Heart right ventricle (tissue), 16 donors: ENCODE data around the gene NDUFA3. TPM values are rescaled to one million over a fixed set of nuclear protein-coding genes. Genes with fewer than 3 reads are reported as not detected.

Experiments
- ATAC-seq, 8 donors: fragments of 200-7000 bp; cut with Tn5 transposase; one replicate each; pipeline ENCODE4 v1.9.1; 2020; ENCODE audit warnings: mild to moderate bottlenecking in 8 of 8, moderate library complexity in 8 of 8, moderate number of reproducible peaks in 1 of 8
- DNase-seq, 2 donors: peaks; one replicate each; pipeline ENCODE4 v3.0.0-alpha.2; 2020
- H3K27ac ChIP-seq, 10 donors: fragments of 200-600 bp; sonication (generic) in 2 of 10; one replicate each; pipeline versions ENCODE4 v1.5.0 to v1.8.0; 2020 to 2022; ENCODE audit warnings: mild to moderate bottlenecking in 3 of 10
- H3K27me3 ChIP-seq, 7 donors: fragments of 200-600 bp; one replicate each; pipeline ENCODE4 v1.8.0; 2021 to 2022; ENCODE audit warnings: mild to moderate bottlenecking in 2 of 7
- H3K36me3 ChIP-seq, 9 donors: fragments of 200-600 bp; sonication (generic) in 1 of 9; one replicate each; pipeline versions ENCODE4 v1.5.0 to v1.8.0; 2020 to 2022; ENCODE audit warnings: mild to moderate bottlenecking in 2 of 9
- H3K4me1 ChIP-seq, 9 donors: fragments of 200-600 bp; sonication (generic) in 1 of 9; one replicate each; pipeline versions ENCODE4 v1.5.0 to v1.8.0; 2020 to 2022; ENCODE audit warnings: mild to moderate bottlenecking in 4 of 9
- H3K4me3 ChIP-seq, 10 donors: fragments of 200-600 bp; sonication (generic) in 2 of 10; one replicate each; pipeline versions ENCODE4 v1.5.0 to v1.8.0; 2020 to 2022; ENCODE audit warnings: mild to moderate bottlenecking in 7 of 10, moderate library complexity in 2 of 10
- H3K9me3 ChIP-seq, 11 donors: fragments of 200-600 bp in 10 of 11; sonication (generic) in 2 of 11; one replicate each; pipeline versions ENCODE4 v1.5.0 to v1.8.0; 2013 to 2022; ENCODE audit warnings: mild to moderate bottlenecking in 2 of 11, control low read depth in 1 of 11, moderate library complexity in 1 of 11
- CTCF ChIP-seq, 9 donors: fragments of 200-600 bp; sonication (generic) in 2 of 9; IDR thresholded peaks; one replicate each; pipeline versions ENCODE4 v1.5.0 to v1.8.0; 2021 to 2022; ENCODE audit warnings: antibody characterized with exemption in 9 of 9, mild to moderate bottlenecking in 5 of 9, moderate library complexity in 1 of 9
- WGBS, 2 donors: extraction: QIAGEN DNeasy Blood & Tissue Kit; methylation state at CpG; one replicate each; pipeline ENCODE4 v1.1.7; 2013; ENCODE audit warnings: inconsistent platforms in 1 of 2; 5-methylcytosine and 5-hydroxymethylcytosine counted together
- intact Hi-C, 10 donors: fragments of 100-400 bp; cut with DNase I; formaldehyde crosslinking; loops; one replicate each; pipeline versions ENCODE4 v1.11.1 to v1.14.2; 2022
- polyA plus RNA-seq, 2 donors: library from polyadenylated mRNA; stranded (reverse); fragments of 200-250 nt; gene quantifications; one replicate each; pipeline ENCODE4 v1.2.3, GENCODE V29; 2013
- total RNA-seq, 10 donors: library from RNA; stranded (reverse); fragmentation: NEBNext Ultra II Directional in 3 of 10; extraction: Animal tissue kit (Norgen Biotek cat#: 25700) in 3 of 10; gene quantifications; one replicate each; pipeline versions ENCODE4 v1.2.1 to v1.2.4, GENCODE V29; 2021 to 2023
- donor health status: Arrhythmogenic right ventricular cardiomyopathy.
- donor health status: ischemic (EF 13 %, LVEDD 7.1; RV severe dilation, severe dysfunction).
- donor health status: healthy with polysubstance abuse.
- donor health status: DM: no; HTN: yes; CAD: no.
- donor health status: DM: no; HTN: no; CAD: no.
- donor health status: ischemic (EF 25% LVEDD 6.9; RV normal size, moderate dysfunction).
- donor health status: ischemic (EF 25% LVEDD 5.7; RV mildly dilated, moderate dysfunction).
- donor health status: healthy.
- donor health status: DM: yes; HTN: yes; CAD: no.
- donor health status: Ischemic cardiomyopathy.
- donor health status: ischemic (EF 35%, LVEDD 5.7; RV mildly dilated, moderate dysfunction).
- donor health status: nonischemic (EF 11% LVEDD 7.7; RV severe dilation, severe dysfunction).
- donor health status: DM: yes; HTN: yes; CAD: no.
- donor health status: PGD.
- donor health status: ischemic (EF 29% LVEDD 5.4; RV normal size, mild dysfunction).
- donor health status: nonischemic (EF 23%, LVEDD 6.1; RV moderate dilation, normal function).

The NDUFA3 gene
- total and polyA plus RNA-seq, 12 donors, result 239 to 3,395 (median 360) TPM

DNA sequence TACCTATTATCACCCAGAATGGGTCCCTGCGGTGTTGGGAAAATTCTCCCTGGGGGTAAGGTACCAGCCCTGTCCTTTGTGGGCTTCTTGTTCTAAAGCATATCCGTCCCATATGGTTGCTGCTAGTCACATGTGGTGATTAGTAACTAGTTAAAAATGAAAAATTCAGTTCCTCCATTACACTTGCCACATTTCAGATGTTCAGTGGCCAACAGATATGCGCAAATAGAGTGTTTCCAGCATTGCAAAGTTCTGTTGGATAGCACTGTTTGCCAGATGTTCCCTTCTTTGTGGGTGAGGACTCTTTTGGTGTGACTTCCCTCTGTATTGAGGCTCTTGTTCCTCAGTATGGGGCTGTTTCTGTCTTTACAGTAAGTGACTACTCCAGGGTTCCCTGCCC, 38.7 kb downstream of the NDUFA3 start:
- Histone ChIP-seq H3K4me1 (peaks cover 13 to 44% (median 34%) of the 10 kb centered on the region in 9 donors), H3K9me3 (no peaks in the 10 kb centered on the region), H3K27me3 (no peaks in the 10 kb centered on the region), H3K36me3 (peaks cover 9 to 63% (median 40%) of the 10 kb centered on the region in 9 donors), H3K27ac (no peak overlapping the region), H3K4me3 (no peak overlapping the region)
- TF ChIP-seq CTCF (IDR thresholded peaks at IDR 0.05), result no peak
- DNase-seq, result no peak
- no peak for ATAC-seq
- intact Hi-C loops, result no loop called here
- 91 to 93% methylated on average over 3 of the region's 3 CpGs for WGBS, 2 donors

DNA sequence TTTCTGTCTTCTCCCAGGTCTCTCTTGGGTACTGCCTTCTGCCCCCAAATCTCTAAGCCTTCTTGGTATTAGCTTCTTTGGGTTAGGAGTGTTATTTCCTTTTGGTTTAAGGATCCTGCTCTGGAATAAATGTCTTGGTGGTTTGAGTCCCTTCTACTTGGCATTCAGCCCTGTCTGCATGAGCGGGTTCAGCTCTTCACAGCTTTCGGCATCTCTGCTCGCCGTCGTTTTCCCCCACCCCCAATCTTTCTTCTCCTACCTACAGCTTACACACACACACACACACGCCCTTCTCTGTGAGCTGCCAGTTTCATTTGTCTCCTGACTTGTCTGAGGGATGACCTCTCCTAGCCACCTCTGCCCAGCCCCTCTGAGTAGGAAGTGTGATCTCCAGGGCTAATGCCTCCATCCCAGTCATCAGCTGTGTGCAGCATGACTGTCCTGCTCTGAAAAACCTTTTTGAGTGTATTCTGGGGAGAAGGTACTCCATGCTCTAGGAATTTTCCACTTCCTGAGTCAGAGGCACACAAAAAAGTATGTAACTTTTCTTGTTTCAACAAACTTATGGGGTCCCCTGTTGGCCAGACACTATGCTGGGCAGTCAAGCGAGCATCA, 39.6 kb downstream of the NDUFA3 start:
- no peaks in the 10 kb centered on the region for H3K27me3 ChIP-seq
- H3K27ac ChIP-seq, result no peak overlapping the region
- TF ChIP-seq CTCF (IDR thresholded peaks at IDR 0.05), result no peak
- no peak overlapping the region for H3K4me3 ChIP-seq
- peaks cover 9 to 72% (median 49%) of the 10 kb centered on the region in 9 donors for H3K36me3 ChIP-seq
- DNase-seq, result no peak
- H3K4me1 ChIP-seq, result peaks cover 12 to 47% (median 34%) of the 10 kb centered on the region in 9 donors
- H3K9me3 ChIP-seq, result no peaks in the 10 kb centered on the region
- WGBS, 2 donors, result 81 to 84% methylated on average over 7 of the region's 7 CpGs
- ATAC-seq, result no peak
- intact Hi-C loops, result no loop called here

GRCh38 chr19:54145541-54146158, 43.0 kb downstream of the NDUFA3 start:
- Histone ChIP-seq H3K4me1 (peaks cover 0 to 32% (median 13%) of the 10 kb centered on the region in 9 donors), H3K36me3 (peaks cover 9 to 98% (median 76%) of the 10 kb centered on the region in 9 donors), H3K4me3 (no peak overlapping the region), H3K27me3 (no peaks in the 10 kb centered on the region), H3K27ac (no peak overlapping the region), H3K9me3 (no peaks in the 10 kb centered on the region)
- no peak for TF ChIP-seq CTCF (IDR thresholded peaks at IDR 0.05)
- DNase-seq (no peak), ATAC-seq (no peak)
- intact Hi-C loops, result no loop called here
- 87 to 91% methylated on average over 28 of the region's 28 CpGs for WGBS, 2 donors

DNA sequence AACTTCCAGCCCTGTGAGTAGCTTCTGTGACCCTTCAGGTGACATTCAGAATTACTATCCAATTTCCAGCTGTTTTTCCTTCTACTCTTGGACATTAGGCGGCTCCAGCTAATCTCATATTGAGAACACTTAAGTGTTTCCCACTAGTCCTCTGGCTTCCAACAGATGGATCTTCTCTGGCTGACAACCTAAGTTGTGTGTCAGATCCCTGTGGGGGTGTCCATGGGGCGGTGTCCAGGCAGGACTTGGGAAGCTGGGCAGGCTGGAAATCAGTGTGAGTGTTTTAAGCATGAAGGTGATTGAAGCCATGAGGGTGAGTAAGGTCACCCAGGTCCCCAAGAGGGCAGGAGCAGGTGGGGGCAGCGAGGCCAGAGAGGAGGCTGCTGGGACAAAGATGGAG, 45.0 kb downstream of the NDUFA3 start:
- Histone ChIP-seq H3K27me3 (no peaks in the 10 kb centered on the region), H3K36me3 (peaks cover 9 to 100% (median 93%) of the 10 kb centered on the region in 9 donors), H3K9me3 (no peaks in the 10 kb centered on the region), H3K4me1 (peaks cover 0 to 23% (median 7%) of the 10 kb centered on the region in 9 donors), H3K27ac (peak overlapping the region in 7 of 10 donors; percentile 5 to 63 (median 40)), H3K4me3 (no peak overlapping the region)
- DNase-seq (peak; percentile 47 to 80), ATAC-seq (peak; percentile 10 to 82 (median 67))
- 70 to 73% methylated on average over 3 of the region's 3 CpGs for WGBS, 2 donors
- TF ChIP-seq CTCF (IDR thresholded peaks at IDR 0.05), result peak in 1 of 9 donors; percentile 8
- intact Hi-C loops, result no loop called here
